ENCODE measurements around the gene CHD9.

The CHD9 gene

DNA sequence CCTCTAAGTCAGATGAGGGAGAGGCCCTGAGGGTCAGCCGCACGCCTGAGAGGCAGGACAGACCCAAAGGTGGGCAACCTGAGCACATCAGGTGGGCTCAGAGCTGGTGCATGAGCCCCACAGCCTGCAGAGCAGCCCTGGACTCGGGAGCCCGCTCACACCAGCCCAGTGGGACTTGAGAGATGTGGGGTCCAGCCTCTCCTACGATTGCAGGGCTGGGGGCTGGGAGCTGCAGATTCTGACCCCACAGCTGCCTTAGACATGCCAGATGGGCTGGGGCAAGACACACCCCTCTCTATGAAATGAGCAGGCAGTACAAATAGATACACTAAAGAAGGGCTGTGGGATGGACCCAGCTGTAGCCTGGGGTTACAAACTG is 302.4 kb downstream of the CHD9 start:
- Histone ChIP-seq H3K4me3 (ENCODE audit: low read depth, low read length, poor library complexity, severe bottlenecking) (no peak overlapping the region), H3F3A (ENCODE audit: insufficient read depth, low read length) (no peaks in the 10 kb centered on the region), H3K79me2 (ENCODE audit: insufficient read depth, low read length) (no peaks in the 10 kb centered on the region), H3K9me2 (ENCODE audit: low read depth, low read length) (no peaks in the 10 kb centered on the region), H3K27me3 (ENCODE audit: insufficient read depth, low read length) (0 out of 2 replicates have a peak, but pooled peaks cover 6% of the 10 kb centered on the region), H3K27ac (ENCODE audit: low read depth, low read length, poor library complexity, severe bottlenecking) (no peak overlapping the region), H3K9me3 (ENCODE audit: low read length) (no peaks in the 10 kb centered on the region), H3K9ac (ENCODE audit: low read length) (no peak overlapping the region), H2AFZ (ENCODE audit: low read length) (no peak overlapping the region), H3K4me1 (ENCODE audit: insufficient read depth, low read length, severe bottlenecking) (peaks cover 12% of the 10 kb centered on the region), H3K36me3 (ENCODE audit: insufficient read depth, low read length) (no peaks in the 10 kb centered on the region), H3K4me2 (ENCODE audit: low read length) (no peak overlapping the region), H4K20me1 (ENCODE audit: insufficient read depth, low read length) (no peaks in the 10 kb centered on the region)
- TF ChIP-seq CTCF (IDR thresholded peaks at IDR 0.05; ENCODE audit: low read length), result no peak
- no peak for TF ChIP-seq EZH2 (IDR thresholded peaks at IDR 0.05; ENCODE audit: borderline replicate concordance, low read length)

GRCh38 chr16:53357955-53358354 is 303.2 kb downstream of the CHD9 start:
- Histone ChIP-seq H3K4me3 (ENCODE audit: low read depth, low read length, poor library complexity, severe bottlenecking) (no peak overlapping the region), H3K4me1 (ENCODE audit: insufficient read depth, low read length, severe bottlenecking) (peaks cover 12% of the 10 kb centered on the region), H3K27me3 (ENCODE audit: insufficient read depth, low read length) (0 out of 2 replicates have a peak, but pooled peaks cover 6% of the 10 kb centered on the region), H2AFZ (ENCODE audit: low read length) (no peak overlapping the region), H3K9ac (ENCODE audit: low read length) (no peak overlapping the region), H3K36me3 (ENCODE audit: insufficient read depth, low read length) (no peaks in the 10 kb centered on the region), H3K9me3 (ENCODE audit: low read length) (no peaks in the 10 kb centered on the region), H3K27ac (ENCODE audit: low read depth, low read length, poor library complexity, severe bottlenecking) (no peak overlapping the region), H4K20me1 (ENCODE audit: insufficient read depth, low read length) (no peaks in the 10 kb centered on the region), H3K9me2 (ENCODE audit: low read depth, low read length) (no peaks in the 10 kb centered on the region), H3K4me2 (ENCODE audit: low read length) (no peak overlapping the region), H3K79me2 (ENCODE audit: insufficient read depth, low read length) (no peaks in the 10 kb centered on the region), H3F3A (ENCODE audit: insufficient read depth, low read length) (no peaks in the 10 kb centered on the region)
- TF ChIP-seq EZH2 (IDR thresholded peaks at IDR 0.05; ENCODE audit: borderline replicate concordance, low read length) (no peak), CTCF (IDR thresholded peaks at IDR 0.05; ENCODE audit: low read length) (no peak)

DNA sequence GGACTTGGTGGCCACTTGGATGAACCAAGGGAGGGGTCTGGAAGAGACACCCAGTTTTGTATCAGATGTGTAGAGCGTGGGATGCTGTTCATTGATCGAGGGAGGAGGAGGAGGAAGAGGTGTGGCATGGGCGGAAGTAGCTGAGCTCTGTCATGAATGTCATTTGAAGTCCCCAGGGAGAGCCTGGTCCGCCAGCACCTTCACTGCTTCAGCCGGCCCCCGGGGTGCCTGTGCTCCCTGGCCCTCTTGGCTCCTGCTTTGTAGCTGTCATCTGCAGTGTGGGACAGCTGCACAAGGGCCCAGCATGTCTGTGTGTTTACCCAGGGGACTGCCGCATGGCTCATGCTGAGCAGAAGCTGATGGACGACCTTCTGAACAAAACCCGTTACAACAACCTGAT is 304.1 kb downstream of the CHD9 start:
- TF ChIP-seq EZH2 (IDR thresholded peaks at IDR 0.05; ENCODE audit: borderline replicate concordance, low read length) (no peak), CTCF (IDR thresholded peaks at IDR 0.05; ENCODE audit: low read length) (no peak)
- Histone ChIP-seq H3K79me2 (ENCODE audit: insufficient read depth, low read length) (no peaks in the 10 kb centered on the region), H3K4me1 (ENCODE audit: insufficient read depth, low read length, severe bottlenecking) (peaks cover 12% of the 10 kb centered on the region), H3K9me3 (ENCODE audit: low read length) (no peaks in the 10 kb centered on the region), H3K9ac (ENCODE audit: low read length) (no peak overlapping the region), H3K4me3 (ENCODE audit: low read depth, low read length, poor library complexity, severe bottlenecking) (peak overlapping the region; percentile 40), H3K27ac (ENCODE audit: low read depth, low read length, poor library complexity, severe bottlenecking) (no peak overlapping the region), H3K36me3 (ENCODE audit: insufficient read depth, low read length) (no peaks in the 10 kb centered on the region), H4K20me1 (ENCODE audit: insufficient read depth, low read length) (no peaks in the 10 kb centered on the region), H3F3A (ENCODE audit: insufficient read depth, low read length) (no peaks in the 10 kb centered on the region), H3K4me2 (ENCODE audit: low read length) (peak overlapping the region; percentile 63), H3K27me3 (ENCODE audit: insufficient read depth, low read length) (0 out of 2 replicates have a peak, but pooled peaks cover 6% of the 10 kb centered on the region), H2AFZ (ENCODE audit: low read length) (no peak overlapping the region), H3K9me2 (ENCODE audit: low read depth, low read length) (no peaks in the 10 kb centered on the region)

All from OCI-LY1 (cell line).